Peyer's patch (tissue), 4 donors: Measurements from ENCODE around the gene CRK.

Experiments
- CTCF ChIP-seq, 6 experiments: fragments of 450-650 bp in 4 of 6; fragments of 200-600 bp in 2 of 6; sonication (generic) in 1 of 6; IDR thresholded peaks; one replicate each; pipeline ENCODE4 v1.5.1; 2017 to 2019; ENCODE audit warnings: antibody characterized with exemption in 6 of 6, mild to moderate bottlenecking in 3 of 6, moderate library complexity in 1 of 6
- POLR2A ChIP-seq, 2 donors: fragments of 450-650 bp; IDR thresholded peaks; one replicate each; pipeline ENCODE4 v1.5.1; 2017; ENCODE audit warnings: antibody characterized with exemption in 2 of 2, mild to moderate bottlenecking in 2 of 2, moderate library complexity in 2 of 2

GRCh38 chr17:1480747-1481465 lies 24.9 kb upstream of the CRK start:
- TF ChIP-seq POLR2A (IDR thresholded peaks at IDR 0.05) (no peak), CTCF (IDR thresholded peaks at IDR 0.05) (no peak)
